Activated CD8-positive, alpha-beta memory T cell treated with anti-CD3 and anti-CD28 coated beads, Interleukin-2, amount 10 ng/mL, durations not matched to agents 7 days and 5 days (primary cell): ENCODE results near the gene STAT4. TPM values are rescaled to one million over a fixed set of nuclear protein-coding genes. Genes with fewer than 3 reads are reported as not detected.
A peak's percentile ranks its signal among the peaks of the same experiment; 100 is the strongest.

Experiments used
- ATAC-seq: fragments of 150-1000 bp; cut with Tn5 transposase; one replicate; pipeline ENCODE4 v1.10.0; 2021; ENCODE audit warnings: moderate library complexity
- CTCF ChIA-PET: fragments of 350-600 bp; sonication (Branson Sonifier 250); formaldehyde crosslinking; loops from one replicate; lab custom pipeline; 2021; ENCODE audit warnings: antibody characterized with exemption; lab: Charles Lee
- DNase-seq: peaks from one replicate; pipeline ENCODE4 v3.0.0-alpha.2; 2020
- H3K27ac Mint-ChIP-seq: one replicate; pipeline ENCODE4 v1.8.0; 2021; ENCODE audit warnings: mild to moderate bottlenecking, mixed read lengths
- H3K27me3 Mint-ChIP-seq: one replicate; pipeline ENCODE4 v1.8.0; 2021; ENCODE audit warnings: mixed read lengths
- H3K36me3 Mint-ChIP-seq: one replicate; pipeline ENCODE4 v1.8.0; 2021; ENCODE audit warnings: mild to moderate bottlenecking, mixed read lengths
- H3K4me1 Mint-ChIP-seq: one replicate; pipeline ENCODE4 v1.8.0; 2021; ENCODE audit warnings: mixed read lengths
- H3K4me3 Mint-ChIP-seq: one replicate; pipeline ENCODE4 v1.8.0; 2021; ENCODE audit warnings: mild to moderate bottlenecking, moderate library complexity, mixed read lengths
- H3K9me3 Mint-ChIP-seq: one replicate; pipeline ENCODE4 v1.8.0; 2022; ENCODE audit warnings: low read depth, mixed read lengths
- total RNA-seq, 2 experiments: library from RNA; stranded (reverse); gene quantifications; one replicate each; pipeline ENCODE4 v1.2.3, GENCODE V29; 2021

The STAT4 gene
- total RNA-seq, 2 experiments from 2014 or later = 101 to 109 TPM

- peaks cover 38% of the 10 kb centered on the region for H3K4me1 Mint-ChIP-seq
- H3K27ac Mint-ChIP-seq = peak overlapping the region; percentile 13
- H3K9me3 Mint-ChIP-seq = peaks cover 7% of the 10 kb centered on the region
- H3K36me3 Mint-ChIP-seq = peaks cover 69% of the 10 kb centered on the region
- no peaks in the 10 kb centered on the region for H3K27me3 Mint-ChIP-seq
- DNase-seq (no peak), ATAC-seq (peak; percentile 22)
- CTCF ChIA-PET = interaction anchor here (0.7 to 5.2 kb wide), 4 partner anchors 10 to 114 kb away, joined by 3 to 44 read pairs (median 6); no protein-coding TSS in a partner anchor
- H3K4me3 Mint-ChIP-seq = no peak overlapping the region
These were observed 109.2 kb downstream of the STAT4 start for GRCh38 chr2:191041418-191042161.

GRCh38 chr2:191039616-191040015, 111.2 kb downstream of the STAT4 start:
- CTCF ChIA-PET = interaction anchor here (0.7 to 5.2 kb wide), 5 partner anchors 12 to 115 kb away, joined by 3 to 44 read pairs (median 4); no protein-coding TSS in a partner anchor
- H3K27ac Mint-ChIP-seq = peak overlapping the region; percentile 87
- H3K4me1 Mint-ChIP-seq = peaks cover 38% of the 10 kb centered on the region
- H3K9me3 Mint-ChIP-seq = peaks cover 7% of the 10 kb centered on the region
- H3K36me3 Mint-ChIP-seq = peaks cover 73% of the 10 kb centered on the region
- DNase-seq (no peak), ATAC-seq (no peak)
- H3K4me3 Mint-ChIP-seq = no peak overlapping the region
- no peaks in the 10 kb centered on the region for H3K27me3 Mint-ChIP-seq

GRCh38 chr2:191038741-191039140, 112.1 kb downstream of the STAT4 start:
- DNase-seq (no peak), ATAC-seq (peak; percentile 48)
- CTCF ChIA-PET = interaction anchor here (1.0 to 5.2 kb wide), 5 partner anchors 12 to 117 kb away, joined by 3 to 44 read pairs (median 7); no protein-coding TSS in a partner anchor
- peak overlapping the region; percentile 36 for H3K4me3 Mint-ChIP-seq
- H3K27ac Mint-ChIP-seq = peak overlapping the region; percentile 87
- H3K9me3 Mint-ChIP-seq = peaks cover 3% of the 10 kb centered on the region
- H3K36me3 Mint-ChIP-seq = peaks cover 68% of the 10 kb centered on the region
- peaks cover 38% of the 10 kb centered on the region for H3K4me1 Mint-ChIP-seq
- H3K27me3 Mint-ChIP-seq = no peaks in the 10 kb centered on the region

DNA sequence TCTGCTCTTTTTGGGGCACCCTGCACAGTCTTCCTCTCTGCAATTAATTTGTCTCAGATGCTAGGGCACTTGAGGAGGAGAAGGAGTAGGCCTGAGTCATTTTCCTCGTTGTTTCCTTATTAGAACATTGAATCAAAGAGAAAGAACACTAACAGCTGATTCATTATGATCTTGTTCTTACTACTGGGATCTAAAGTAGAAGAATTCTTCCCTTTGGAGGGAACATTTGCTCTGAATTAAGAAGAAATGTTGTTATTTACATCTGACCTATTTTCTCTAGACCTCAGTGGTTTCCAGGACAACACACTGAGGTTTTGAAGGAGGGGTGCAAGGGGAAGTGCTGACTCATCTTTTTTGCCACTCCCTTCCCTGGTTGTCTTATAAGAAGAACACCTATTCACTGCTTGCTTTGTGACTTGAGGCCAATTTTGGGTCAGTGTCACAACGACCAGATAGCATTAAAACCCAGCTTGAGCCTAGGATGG, 112.5 kb downstream of the STAT4 start:
- Mint-ChIP-seq H3K4me3 (peak overlapping the region; percentile 36), H3K9me3 (peaks cover 3% of the 10 kb centered on the region), H3K36me3 (peaks cover 69% of the 10 kb centered on the region), H3K27ac (peak overlapping the region; percentile 87), H3K27me3 (no peaks in the 10 kb centered on the region), H3K4me1 (peaks cover 38% of the 10 kb centered on the region)
- CTCF ChIA-PET = interaction anchor here (1.0 to 5.2 kb wide), 9 partner anchors 9 to 127 kb away, joined by 3 to 44 read pairs (median 4); no protein-coding TSS in a partner anchor
- ATAC-seq (peak; percentile 91), DNase-seq (peak; percentile 82)

DNA sequence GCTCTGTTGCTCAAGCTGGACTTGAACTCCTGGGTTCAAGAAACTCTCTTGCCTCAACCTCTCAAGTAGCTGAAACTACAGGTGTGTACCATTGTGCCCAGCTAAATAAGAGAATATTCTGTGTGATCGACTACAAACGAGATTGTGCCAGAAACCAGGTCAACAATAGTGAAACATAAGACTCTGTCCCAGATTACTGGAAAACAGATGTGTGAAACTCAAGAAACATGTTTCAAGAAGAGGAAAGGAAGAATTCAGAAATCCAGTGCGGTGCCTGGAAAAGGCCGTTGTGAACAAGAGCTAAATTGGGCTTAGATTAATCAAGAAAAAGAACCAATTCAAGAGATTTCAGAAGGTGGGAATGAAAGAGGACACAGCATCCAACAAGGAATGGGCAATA, 113.4 kb downstream of the STAT4 start:
- no peak for ATAC-seq
- CTCF ChIA-PET = interaction anchor here (1.0 to 5.2 kb wide), 8 partner anchors 8 to 128 kb away, joined by 3 to 44 read pairs (median 5); no protein-coding TSS in a partner anchor
- Mint-ChIP-seq H3K4me1 (peaks cover 38% of the 10 kb centered on the region), H3K36me3 (peaks cover 73% of the 10 kb centered on the region), H3K27ac (peak overlapping the region; percentile 87), H3K4me3 (no peak overlapping the region), H3K9me3 (no peaks in the 10 kb centered on the region), H3K27me3 (no peaks in the 10 kb centered on the region)
- DNase-seq = no peak

DNA sequence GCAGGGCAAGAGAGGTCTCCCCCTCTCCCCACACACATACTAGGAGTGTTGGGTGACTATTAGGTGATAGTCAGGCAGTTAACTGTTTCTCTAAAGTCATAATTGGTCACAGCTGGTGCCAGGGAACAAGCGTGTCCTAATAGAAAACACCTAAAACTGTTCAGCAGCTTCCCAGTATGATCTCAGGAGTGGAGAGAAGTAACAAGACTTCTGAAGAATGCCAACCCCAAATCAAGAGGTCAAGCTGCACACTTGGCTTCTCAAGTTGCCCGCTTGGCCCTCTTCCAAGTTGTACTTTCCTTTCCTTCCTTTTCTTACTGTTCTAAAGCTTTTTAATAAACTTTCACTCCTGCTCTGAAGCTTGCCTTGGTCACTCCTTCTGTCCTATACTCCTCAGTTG, 114.4 kb downstream of the STAT4 start:
- H3K27ac Mint-ChIP-seq = no peak overlapping the region

GRCh38 chr2:191032588-191033429, 118.0 kb downstream of the STAT4 start:
- Mint-ChIP-seq H3K36me3 (peaks cover 72% of the 10 kb centered on the region), H3K4me1 (peaks cover 39% of the 10 kb centered on the region), H3K9me3 (no peaks in the 10 kb centered on the region), H3K27me3 (no peaks in the 10 kb centered on the region), H3K4me3 (no peak overlapping the region), H3K27ac (no peak overlapping the region)
- CTCF ChIA-PET = no interaction called here
- DNase-seq (no peak), ATAC-seq (no peak)

More for the DNA sequence above, 114.4 kb downstream of the STAT4 start:
- no peaks in the 10 kb centered on the region for H3K27me3 Mint-ChIP-seq
- peaks cover 30% of the 10 kb centered on the region for H3K4me1 Mint-ChIP-seq
- H3K36me3 Mint-ChIP-seq = peaks cover 72% of the 10 kb centered on the region
- no peaks in the 10 kb centered on the region for H3K9me3 Mint-ChIP-seq
- DNase-seq (no peak), ATAC-seq (no peak)
- CTCF ChIA-PET = interaction anchor here (0.8 to 1.6 kb wide), 4 partner anchors 11 to 119 kb away, joined by 3 to 6 read pairs (median 4); no protein-coding TSS in a partner anchor
- H3K4me3 Mint-ChIP-seq = no peak overlapping the region

- ATAC-seq (no peak), DNase-seq (no peak)
- H3K27ac Mint-ChIP-seq = no peak overlapping the region
- CTCF ChIA-PET = no interaction called here
- no peaks in the 10 kb centered on the region for H3K27me3 Mint-ChIP-seq
- H3K36me3 Mint-ChIP-seq = peaks cover 72% of the 10 kb centered on the region
- H3K4me3 Mint-ChIP-seq = no peak overlapping the region
- H3K4me1 Mint-ChIP-seq = peaks cover 44% of the 10 kb centered on the region
- no peaks in the 10 kb centered on the region for H3K9me3 Mint-ChIP-seq
These were observed 119.5 kb downstream of the STAT4 start for GRCh38 chr2:191031256-191031655.

DNA sequence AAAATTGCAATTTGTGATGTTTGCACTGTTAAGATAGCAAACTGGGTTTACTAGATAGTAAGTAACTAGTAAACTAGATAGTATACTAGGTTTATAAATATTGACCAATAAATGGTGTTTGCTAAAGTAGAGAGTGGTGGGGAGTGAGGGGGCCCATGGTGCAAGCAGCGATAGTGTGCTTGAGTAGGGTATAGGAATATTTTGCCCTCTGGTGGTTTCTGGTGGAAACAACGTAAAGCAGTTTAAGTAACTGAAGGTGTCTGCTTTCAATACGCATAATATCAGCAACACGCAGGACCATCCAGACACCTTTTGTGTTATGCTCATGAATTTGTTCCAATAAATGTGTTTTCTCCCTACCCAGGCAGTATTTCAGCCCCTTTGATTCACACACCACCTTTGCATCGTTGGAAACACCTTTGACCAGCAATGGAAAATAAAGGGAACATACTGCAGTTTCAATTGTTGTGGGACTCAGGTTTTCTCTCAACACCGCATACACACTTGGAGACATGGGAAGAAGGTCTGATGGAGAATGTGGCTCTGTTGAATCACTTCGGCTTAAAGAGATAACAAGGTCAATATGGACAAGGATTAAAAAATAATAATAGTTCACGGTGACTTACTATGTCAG, 120.2 kb downstream of the STAT4 start:
- ATAC-seq (peak; percentile 89), DNase-seq (no peak)
- Mint-ChIP-seq H3K27ac (peak overlapping the region; percentile 41), H3K4me1 (peaks cover 51% of the 10 kb centered on the region), H3K9me3 (no peaks in the 10 kb centered on the region), H3K36me3 (peaks cover 73% of the 10 kb centered on the region), H3K4me3 (no peak overlapping the region), H3K27me3 (no peaks in the 10 kb centered on the region)
- CTCF ChIA-PET = interaction anchor here (2.0 kb wide), 1 partner anchor 11 kb away, joined by 15 read pairs; no protein-coding TSS in a partner anchor

DNA sequence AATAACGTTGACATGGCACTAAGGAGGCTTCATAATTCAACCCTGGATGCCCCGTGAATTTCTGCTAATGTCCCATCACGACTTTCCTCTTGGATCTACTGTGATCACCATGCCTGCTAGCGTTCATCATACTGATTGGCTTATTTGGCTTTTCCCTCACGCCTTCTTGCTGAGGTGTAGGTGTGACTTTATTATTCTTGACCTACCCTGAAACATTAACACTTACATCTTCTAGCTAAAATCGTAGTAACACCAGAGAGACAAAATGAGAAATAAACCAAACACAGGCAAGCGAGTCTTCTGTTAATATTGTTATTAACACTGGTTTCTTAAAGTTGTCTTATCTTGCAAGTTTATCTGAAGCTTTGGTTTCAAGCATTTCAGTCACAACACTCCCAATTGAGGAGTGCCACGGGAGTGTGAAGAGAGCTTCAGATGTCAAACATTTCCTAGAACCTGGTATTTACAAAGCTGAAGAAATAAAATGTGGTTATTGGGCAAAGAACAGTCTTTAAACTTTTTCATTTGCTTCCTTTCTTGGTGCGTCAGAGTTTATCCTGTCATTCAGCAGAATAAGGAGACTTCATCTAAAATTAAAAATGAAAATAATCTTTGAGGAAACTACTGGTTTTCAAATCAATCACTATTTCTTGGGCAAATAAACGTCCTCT, 121.4 kb downstream of the STAT4 start:
- peaks cover 67% of the 10 kb centered on the region for H3K36me3 Mint-ChIP-seq

DNA sequence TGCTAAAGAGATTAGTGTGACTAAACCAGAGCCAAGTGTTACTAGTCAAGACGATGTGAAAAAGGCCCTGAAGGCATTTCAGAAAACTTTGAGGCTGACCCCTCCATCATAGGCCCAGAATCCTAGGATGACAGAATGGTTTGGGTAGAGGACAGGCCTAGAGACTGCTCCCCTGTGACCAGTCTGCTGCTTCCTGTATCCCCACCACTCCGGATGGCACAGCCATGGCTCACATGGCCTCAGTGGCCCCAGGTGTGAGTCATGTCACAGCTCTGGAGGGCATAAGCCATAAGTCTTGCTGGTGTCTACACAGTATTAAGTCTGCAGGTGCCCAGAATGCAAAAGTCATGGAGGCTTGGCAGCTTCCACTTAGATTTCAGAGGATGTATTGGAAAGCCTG, 124.4 kb downstream of the STAT4 start:
- Mint-ChIP-seq H3K36me3 (peaks cover 46% of the 10 kb centered on the region), H3K4me1 (peaks cover 64% of the 10 kb centered on the region), H3K27ac (peak overlapping the region; percentile 58), H3K4me3 (no peak overlapping the region), H3K27me3 (no peaks in the 10 kb centered on the region), H3K9me3 (no peaks in the 10 kb centered on the region)
- no peak for DNase-seq
- ATAC-seq = no peak
- CTCF ChIA-PET = interaction anchor here (1.2 kb wide), 1 partner anchor 9 kb away, joined by 4 read pairs; no protein-coding TSS in a partner anchor

More for the DNA sequence above, 121.4 kb downstream of the STAT4 start:
- H3K27ac Mint-ChIP-seq = peak overlapping the region; percentile 70
- DNase-seq (no peak), ATAC-seq (peak; percentile 38)
- no peaks in the 10 kb centered on the region for H3K27me3 Mint-ChIP-seq
- CTCF ChIA-PET = interaction anchor here (0.7 to 2.9 kb wide), 10 partner anchors 8 to 179 kb away, joined by 3 to 15 read pairs (median 4); partner anchors contain the start of gene STAT1
- H3K4me3 Mint-ChIP-seq = peak overlapping the region; percentile 1
- peaks cover 61% of the 10 kb centered on the region for H3K4me1 Mint-ChIP-seq
- no peaks in the 10 kb centered on the region for H3K9me3 Mint-ChIP-seq

GRCh38 chr2:191025135-191025534, 125.7 kb downstream of the STAT4 start:
- ATAC-seq (no peak), DNase-seq (no peak)
- H3K27ac Mint-ChIP-seq = peak overlapping the region; percentile 16
- no peaks in the 10 kb centered on the region for H3K9me3 Mint-ChIP-seq
- CTCF ChIA-PET = interaction anchor here (1.2 to 1.7 kb wide), 3 partner anchors 11 to 13 kb away, joined by 3 to 4 read pairs (median 3); no protein-coding TSS in a partner anchor
- H3K36me3 Mint-ChIP-seq = peaks cover 37% of the 10 kb centered on the region
- H3K4me3 Mint-ChIP-seq = no peak overlapping the region
- peaks cover 1% of the 10 kb centered on the region for H3K27me3 Mint-ChIP-seq
- peaks cover 54% of the 10 kb centered on the region for H3K4me1 Mint-ChIP-seq
